HepG2 (cell line): Measurements from ENCODE around the gene NTN4. TPM values are rescaled to one million over a fixed set of nuclear protein-coding genes. Genes with fewer than 3 reads are reported as not detected.

ENCODE experiments used
- LCORL ChIP-seq, 2 experiments: fragments of 450-650 bp in 1 of 2; sonication (generic) in 1 of 2; formaldehyde crosslinking in 1 of 2; IDR thresholded peaks; 2 replicates each; pipeline versions ENCODE4 v1.5.0 to v1.6.1; 2017 to 2020; ENCODE audit warnings: antibody characterized with exemption in 1 of 2, missing genetic modification reagents in 1 of 2
- MYPOP ChIP-seq: sonication (generic); formaldehyde crosslinking; IDR thresholded peaks from 2 replicates; pipeline ENCODE4 v1.8.1; 2023; ENCODE audit warnings: mild to moderate bottlenecking, moderate library complexity, missing genetic modification reagents
- NFYC ChIP-seq: IDR thresholded peaks from 2 replicates; pipeline ENCODE4 v1.6.1; 2016; ENCODE audit warnings: missing genetic modification reagents, missing compliant biosample characterization
- PITX1 ChIP-seq: sonication (generic); formaldehyde crosslinking; IDR thresholded peaks from 2 replicates; pipeline ENCODE4 v1.5.1; 2020; ENCODE audit warnings: mild to moderate bottlenecking, missing genetic modification reagents
- SAP130 ChIP-seq: IDR thresholded peaks from 2 replicates; pipeline ENCODE4 v1.6.1; 2016; ENCODE audit warnings: low read depth
- U2AF1 ChIP-seq: fragments of 200-400 bp; formaldehyde crosslinking; optimal IDR thresholded peaks from 2 replicates; pipeline ENCODE3; 2017; ENCODE audit warnings: mild to moderate bottlenecking, low read depth, low read length
- ZFP82 ChIP-seq: sonication (generic); formaldehyde crosslinking; IDR thresholded peaks from 2 replicates; pipeline ENCODE4 v1.5.1; 2020; ENCODE audit warnings: mild to moderate bottlenecking, missing genetic modification reagents, borderline replicate concordance
- ZNF124 ChIP-seq: sonication (generic); formaldehyde crosslinking; IDR thresholded peaks from 2 replicates; pipeline ENCODE4 v1.4.0; 2020; ENCODE audit warnings: missing genetic modification reagents
- ZNF263 ChIP-seq: sonication (generic); formaldehyde crosslinking; IDR thresholded peaks from 2 replicates; pipeline ENCODE4 v1.4.0; 2020; ENCODE audit warnings: missing genetic modification reagents
- ZNF264 ChIP-seq: sonication (generic); formaldehyde crosslinking; IDR thresholded peaks from 2 replicates; pipeline ENCODE4 v1.4.0; 2020; ENCODE audit warnings: missing genetic modification reagents
- ZNF333 ChIP-seq: sonication (generic); formaldehyde crosslinking; IDR thresholded peaks from 2 replicates; pipeline ENCODE4 v1.4.0; 2020; ENCODE audit warnings: mild to moderate bottlenecking, missing genetic modification reagents, borderline replicate concordance
- ZNF629 ChIP-seq: sonication (generic); formaldehyde crosslinking; conservative IDR thresholded peaks from 2 replicates; pipeline ENCODE4 v1.5.0; 2020; ENCODE audit warnings: missing genetic modification reagents
- ZNF644 ChIP-seq: IDR thresholded peaks from 2 replicates; pipeline ENCODE4 v1.6.1; 2016; ENCODE audit warnings: low read depth
- ZNF781 ChIP-seq: sonication (generic); formaldehyde crosslinking; IDR thresholded peaks from 2 replicates; pipeline ENCODE4 v1.5.1; 2020; ENCODE audit warnings: borderline replicate concordance, mild to moderate bottlenecking, missing genetic modification reagents; ENCODE audit errors: not compliant biosample characterization
- ZNF788 ChIP-seq: sonication (generic); formaldehyde crosslinking; IDR thresholded peaks from 2 replicates; pipeline ENCODE4 v1.5.0; 2020; ENCODE audit warnings: mild to moderate bottlenecking, missing genetic modification reagents, borderline replicate concordance
- polyA plus RNA-seq, 8 experiments: library from polyadenylated mRNA; depleted of rRNA in 3 of 8; stranded (reverse) in 7 of 8; unstranded in 1 of 8; fragments of >200 nt; fragmentation: Illumina TruSeq in 4 of 8; extraction: Trizol in 4 of 8; gene quantifications; 2 replicates each; pipeline versions ENCODE4 v1.2.1 to v1.2.3, GENCODE V29; 2011 to 2016; ENCODE audit warnings: low read depth in 4 of 8, missing spikeins in 1 of 8, mixed read lengths in 1 of 8; ENCODE audit not compliant: insufficient read depth in 1 of 8
- total RNA-seq, 5 experiments: library from RNA; depleted of rRNA; stranded (reverse); fragments of >200 nt; fragmentation: Illumina TruSeq; extraction: Trizol; gene quantifications; 2 replicates each; pipeline ENCODE4 v1.2.3, GENCODE V29; 2016; ENCODE audit warnings: low read depth in 1 of 5
- TF ChIP-seq, protein P1 (sequence below): conservative IDR thresholded peaks from 2 replicates; pipeline ENCODE4 v1.6.1; 2018; ENCODE audit warnings: missing genetic modification reagents
- TF ChIP-seq, protein P2 (sequence below): sonication (generic); formaldehyde crosslinking; IDR thresholded peaks from 2 replicates; pipeline ENCODE4 v1.4.0; 2020; ENCODE audit warnings: mild to moderate bottlenecking, missing genetic modification reagents, borderline replicate concordance
- TF ChIP-seq, protein P3 (sequence below): sonication (generic); formaldehyde crosslinking; IDR thresholded peaks from 2 replicates; pipeline ENCODE4 v1.4.0; 2020; ENCODE audit warnings: mild to moderate bottlenecking, missing genetic modification reagents

The NTN4 gene
- total and polyA plus RNA-seq, 2 of the 13 experiments (the other 11 are each of a cell fraction or from before 2014, with no cell fraction given), result 7.8 to 11.5 TPM

DNA sequence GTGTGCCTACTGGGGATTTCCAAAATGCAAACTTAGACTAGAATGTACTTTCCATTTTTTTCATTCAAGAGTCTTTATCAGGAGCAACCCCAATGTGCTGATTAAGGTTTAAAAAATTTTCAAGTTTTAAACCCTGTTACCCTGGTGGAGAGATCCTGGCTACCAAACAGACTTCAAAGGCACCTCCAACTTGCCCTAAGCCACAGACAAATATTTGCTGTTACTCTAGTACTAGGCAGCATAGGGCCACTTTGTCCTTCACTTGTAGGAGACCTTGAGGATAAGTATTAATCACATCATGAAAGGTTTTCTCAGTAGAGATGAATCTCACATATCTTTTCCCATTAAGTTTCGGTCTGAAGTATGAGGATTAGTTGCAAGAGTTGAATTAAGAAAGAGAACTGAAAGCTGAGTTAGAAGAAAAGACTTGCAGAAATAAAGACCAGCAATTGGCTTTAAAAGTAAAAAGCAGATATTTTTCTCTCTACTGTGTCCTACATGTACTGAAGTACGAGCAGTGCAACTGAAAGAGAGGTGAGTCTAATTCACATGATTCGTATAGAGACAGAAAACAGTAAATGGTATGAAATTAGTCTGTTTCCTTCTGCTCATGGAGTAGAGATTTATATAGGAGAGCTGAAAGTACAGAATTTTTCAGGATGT, 28.3 kb downstream of the NTN4 start (continued):
- TF ChIP-seq ZNF629 (CRISPR knock-in tag) (no peak), ZNF333 (no peak), U2AF1 (no peak), NFYC (CRISPR knock-in tag) (0 out of 2 replicates have a peak, but pooled peaks have one; percentile 24), ZNF781 (CRISPR knock-in tag) (no peak), ZNF644 (CRISPR knock-in tag) (peak; percentile 45; the same call in 1 of the 2 replicates), MYPOP (CRISPR knock-in tag) (peak; percentile 14; the same call in 1 of the 2 replicates), ZNF263 (CRISPR knock-in tag) (no peak), LCORL (IDR thresholded peaks at IDR 0.05) (peak; percentile 71), LCORL (CRISPR knock-in tag; IDR thresholded peaks at IDR 0.05) (peak; percentile 64; the same call in 1 of the 2 replicates), ZNF788 (CRISPR knock-in tag) (no peak), ZFP82 (no peak), ZNF264 (CRISPR knock-in tag) (peak; percentile 50; the same call in 1 of the 2 replicates), SAP130 (CRISPR knock-in tag) (peak; percentile 78), ZNF124 (peak; percentile 67; the same call in 1 of the 2 replicates), PITX1 (CRISPR knock-in tag) (peak; percentile 100)
- TF ChIP-seq, protein P1, sequence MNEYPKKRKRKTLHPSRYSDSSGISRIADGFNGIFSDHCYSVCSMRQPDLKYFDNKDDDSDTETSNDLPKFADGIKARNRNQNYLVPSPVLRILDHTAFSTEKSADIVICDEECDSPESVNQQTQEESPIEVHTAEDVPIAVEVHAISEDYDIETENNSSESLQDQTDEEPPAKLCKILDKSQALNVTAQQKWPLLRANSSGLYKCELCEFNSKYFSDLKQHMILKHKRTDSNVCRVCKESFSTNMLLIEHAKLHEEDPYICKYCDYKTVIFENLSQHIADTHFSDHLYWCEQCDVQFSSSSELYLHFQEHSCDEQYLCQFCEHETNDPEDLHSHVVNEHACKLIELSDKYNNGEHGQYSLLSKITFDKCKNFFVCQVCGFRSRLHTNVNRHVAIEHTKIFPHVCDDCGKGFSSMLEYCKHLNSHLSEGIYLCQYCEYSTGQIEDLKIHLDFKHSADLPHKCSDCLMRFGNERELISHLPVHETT (CRISPR knock-in tag), result peak; percentile 32; the same call in 1 of the 2 replicates
- TF ChIP-seq, protein P2, sequence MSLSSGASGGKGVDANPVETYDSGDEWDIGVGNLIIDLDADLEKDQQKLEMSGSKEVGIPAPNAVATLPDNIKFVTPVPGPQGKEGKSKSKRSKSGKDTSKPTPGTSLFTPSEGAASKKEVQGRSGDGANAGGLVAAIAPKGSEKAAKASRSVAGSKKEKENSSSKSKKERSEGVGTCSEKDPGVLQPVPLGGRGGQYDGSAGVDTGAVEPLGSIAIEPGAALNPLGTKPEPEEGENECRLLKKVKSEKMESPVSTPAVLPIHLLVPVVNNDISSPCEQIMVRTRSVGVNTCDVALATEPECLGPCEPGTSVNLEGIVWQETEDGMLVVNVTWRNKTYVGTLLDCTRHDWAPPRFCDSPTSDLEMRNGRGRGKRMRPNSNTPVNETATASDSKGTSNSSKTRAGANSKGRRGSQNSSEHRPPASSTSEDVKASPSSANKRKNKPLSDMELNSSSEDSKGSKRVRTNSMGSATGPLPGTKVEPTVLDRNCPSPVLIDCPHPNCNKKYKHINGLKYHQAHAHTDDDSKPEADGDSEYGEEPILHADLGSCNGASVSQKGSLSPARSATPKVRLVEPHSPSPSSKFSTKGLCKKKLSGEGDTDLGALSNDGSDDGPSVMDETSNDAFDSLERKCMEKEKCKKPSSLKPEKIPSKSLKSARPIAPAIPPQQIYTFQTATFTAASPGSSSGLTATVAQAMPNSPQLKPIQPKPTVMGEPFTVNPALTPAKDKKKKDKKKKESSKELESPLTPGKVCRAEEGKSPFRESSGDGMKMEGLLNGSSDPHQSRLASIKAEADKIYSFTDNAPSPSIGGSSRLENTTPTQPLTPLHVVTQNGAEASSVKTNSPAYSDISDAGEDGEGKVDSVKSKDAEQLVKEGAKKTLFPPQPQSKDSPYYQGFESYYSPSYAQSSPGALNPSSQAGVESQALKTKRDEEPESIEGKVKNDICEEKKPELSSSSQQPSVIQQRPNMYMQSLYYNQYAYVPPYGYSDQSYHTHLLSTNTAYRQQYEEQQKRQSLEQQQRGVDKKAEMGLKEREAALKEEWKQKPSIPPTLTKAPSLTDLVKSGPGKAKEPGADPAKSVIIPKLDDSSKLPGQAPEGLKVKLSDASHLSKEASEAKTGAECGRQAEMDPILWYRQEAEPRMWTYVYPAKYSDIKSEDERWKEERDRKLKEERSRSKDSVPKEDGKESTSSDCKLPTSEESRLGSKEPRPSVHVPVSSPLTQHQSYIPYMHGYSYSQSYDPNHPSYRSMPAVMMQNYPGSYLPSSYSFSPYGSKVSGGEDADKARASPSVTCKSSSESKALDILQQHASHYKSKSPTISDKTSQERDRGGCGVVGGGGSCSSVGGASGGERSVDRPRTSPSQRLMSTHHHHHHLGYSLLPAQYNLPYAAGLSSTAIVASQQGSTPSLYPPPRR, result peak; percentile 85
- TF ChIP-seq, protein P3, sequence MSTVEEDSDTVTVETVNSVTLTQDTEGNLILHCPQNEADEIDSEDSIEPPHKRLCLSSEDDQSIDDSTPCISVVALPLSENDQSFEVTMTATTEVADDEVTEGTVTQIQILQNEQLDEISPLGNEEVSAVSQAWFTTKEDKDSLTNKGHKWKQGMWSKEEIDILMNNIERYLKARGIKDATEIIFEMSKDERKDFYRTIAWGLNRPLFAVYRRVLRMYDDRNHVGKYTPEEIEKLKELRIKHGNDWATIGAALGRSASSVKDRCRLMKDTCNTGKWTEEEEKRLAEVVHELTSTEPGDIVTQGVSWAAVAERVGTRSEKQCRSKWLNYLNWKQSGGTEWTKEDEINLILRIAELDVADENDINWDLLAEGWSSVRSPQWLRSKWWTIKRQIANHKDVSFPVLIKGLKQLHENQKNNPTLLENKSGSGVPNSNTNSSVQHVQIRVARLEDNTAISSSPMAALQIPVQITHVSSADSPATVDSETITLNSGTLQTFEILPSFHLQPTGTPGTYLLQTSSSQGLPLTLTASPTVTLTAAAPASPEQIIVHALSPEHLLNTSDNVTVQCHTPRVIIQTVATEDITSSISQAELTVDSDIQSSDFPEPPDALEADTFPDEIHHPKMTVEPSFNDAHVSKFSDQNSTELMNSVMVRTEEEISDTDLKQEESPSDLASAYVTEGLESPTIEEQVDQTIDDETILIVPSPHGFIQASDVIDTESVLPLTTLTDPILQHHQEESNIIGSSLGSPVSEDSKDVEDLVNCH, result no peak
